Urinary bladder (tissue), 4 donors: ENCODE data around the gene UFM1. TPM values are rescaled to one million over a fixed set of nuclear protein-coding genes. Genes with fewer than 3 reads are reported as not detected.
"Not testable (repeated sequence)": the region's sequence is repeated elsewhere in the genome, so short reads cannot be mapped to it uniquely, and the experiment has no call there.

Source experiments
- DNase-seq: peaks from one replicate; pipeline ENCODE4 v3.0.0-alpha.2; 2015; ENCODE audit errors: extremely low spot score
- H3K27ac ChIP-seq: one replicate; pipeline ENCODE4 v1.5.1; 2013; ENCODE audit warnings: low read depth, mild to moderate bottlenecking, moderate library complexity
- H3K36me3 ChIP-seq: one replicate; pipeline ENCODE4 v1.6.1; 2013; ENCODE audit warnings: mild to moderate bottlenecking, moderate library complexity; ENCODE audit not compliant: insufficient read depth
- H3K4me1 ChIP-seq: one replicate; pipeline ENCODE4 v1.6.1; 2013; ENCODE audit warnings: mild to moderate bottlenecking, moderate library complexity; ENCODE audit not compliant: insufficient read depth
- H3K4me3 ChIP-seq: one replicate; pipeline ENCODE4 v1.5.1; 2013; ENCODE audit warnings: low read depth, low read length
- WGBS: extraction: QIAGEN DNeasy Blood & Tissue Kit; methylation state at CpG from one replicate; pipeline ENCODE4 v1.1.7; 2013; 5-methylcytosine and 5-hydroxymethylcytosine counted together
- polyA plus RNA-seq: library from polyadenylated mRNA; stranded (reverse); fragments of 200-250 nt; gene quantifications from one replicate; pipeline ENCODE4 v1.2.3, GENCODE V29; 2013
- total RNA-seq: library from RNA; depleted of rRNA; stranded (reverse); fragments of >200 nt; gene quantifications from one replicate; pipeline ENCODE4 v1.2.3, GENCODE V29; 2014
- donor health status: healthy with polysubstance abuse.
- donor health status: healthy.

UFM1 gene
- total RNA-seq, result 164 TPM
- polyA plus RNA-seq, result 32.9 TPM

- DNase-seq, result peak; percentile 95
- peak within 1 kb of the TSS; percentile 85 for H3K4me3 ChIP-seq
- WGBS, result under 1% methylated on average over 41 of the region's 41 CpGs
- H3K4me1 ChIP-seq, result no peaks in the 10 kb centered on the region
- H3K36me3 ChIP-seq, result peaks cover 2% of the 10 kb centered on the region
- peak within 1 kb of the TSS; percentile 86 for H3K27ac ChIP-seq
Measured at GRCh38 chr13:38349390-38350113, at the start of gene UFM1. TSS of gene UFM1 (plus strand) at chr13:38349851. CDS start at chr13:38349920, 69 bp downstream.

GRCh38 chr13:38301236-38301635, 48.4 kb upstream of the UFM1 start:
- H3K36me3 ChIP-seq, result no peaks in the 10 kb centered on the region
- no peaks in the 10 kb centered on the region for H3K4me1 ChIP-seq
- no peak overlapping the region for H3K27ac ChIP-seq
- WGBS, result 84% methylated on average over 4 of the region's 4 CpGs
- no peak overlapping the region for H3K4me3 ChIP-seq
- DNase-seq, result no peak

- Histone ChIP-seq H3K4me3 (no peak overlapping the region), H3K36me3 (no peaks in the 10 kb centered on the region), H3K4me1 (no peaks in the 10 kb centered on the region), H3K27ac (no peak overlapping the region)
- WGBS, result 41% methylated on average over 2 of the region's 2 CpGs
- no peak for DNase-seq
Measured at GRCh38 chr13:38303816-38304320, 45.8 kb upstream of the UFM1 start.

GRCh38 chr13:38308736-38309135, 40.9 kb upstream of the UFM1 start:
- DNase-seq, result no peak
- Histone ChIP-seq H3K36me3 (no peaks in the 10 kb centered on the region), H3K4me3 (no peak overlapping the region), H3K4me1 (no peaks in the 10 kb centered on the region), H3K27ac (no peak overlapping the region)
- WGBS, result 88% methylated on average over 2 of the region's 2 CpGs

- Histone ChIP-seq H3K27ac (no peak overlapping the region), H3K4me3 (no peak overlapping the region), H3K4me1 (no peaks in the 10 kb centered on the region), H3K36me3 (no peaks in the 10 kb centered on the region)
- no peak for DNase-seq
Measured at GRCh38 chr13:38309397-38309796, 40.3 kb upstream of the UFM1 start.

GRCh38 chr13:38311175-38311574, 38.5 kb upstream of the UFM1 start:
- DNase-seq, H3K4me3 ChIP-seq, H3K4me1 ChIP-seq, H3K27ac ChIP-seq, H3K36me3 ChIP-seq: not testable (repeated sequence)
- 92% methylated on average over 10 of the region's 10 CpGs for WGBS

GRCh38 chr13:38316129-38316528, 33.5 kb upstream of the UFM1 start:
- Histone ChIP-seq H3K4me3 (no peak overlapping the region), H3K4me1 (no peaks in the 10 kb centered on the region), H3K36me3 (no peaks in the 10 kb centered on the region), H3K27ac (no peak overlapping the region)
- no peak for DNase-seq

- no peaks in the 10 kb centered on the region for H3K36me3 ChIP-seq
- H3K4me3 ChIP-seq, result no peak overlapping the region
- no peak overlapping the region for H3K27ac ChIP-seq
- DNase-seq, result no peak
- no peaks in the 10 kb centered on the region for H3K4me1 ChIP-seq
- WGBS, result 83% methylated on average over 5 of the region's 5 CpGs
Measured at GRCh38 chr13:38321654-38322053, 28.0 kb upstream of the UFM1 start.

- no peaks in the 10 kb centered on the region for H3K36me3 ChIP-seq
- WGBS, result 94% methylated on average over 1 of the region's 1 CpG
- H3K27ac ChIP-seq, result no peak overlapping the region
Measured at GRCh38 chr13:38325426-38325825, 24.2 kb upstream of the UFM1 start.

GRCh38 chr13:38328699-38329098, 21.0 kb upstream of the UFM1 start:
- H3K36me3 ChIP-seq, result no peaks in the 10 kb centered on the region
- H3K4me1 ChIP-seq, result no peaks in the 10 kb centered on the region
- 70% methylated on average over 2 of the region's 2 CpGs for WGBS
- no peak overlapping the region for H3K27ac ChIP-seq
- no peak for DNase-seq
- H3K4me3 ChIP-seq, result no peak overlapping the region

More at GRCh38 chr13:38325426-38325825, 24.2 kb upstream of the UFM1 start:
- DNase-seq, result no peak
- no peaks in the 10 kb centered on the region for H3K4me1 ChIP-seq
- no peak overlapping the region for H3K4me3 ChIP-seq

- Histone ChIP-seq H3K27ac (no peak overlapping the region), H3K36me3 (no peaks in the 10 kb centered on the region), H3K4me3 (no peak overlapping the region), H3K4me1 (no peaks in the 10 kb centered on the region)
- whole genome bisulfite sequencing, result 74% methylated on average over 2 of the region's 2 CpGs
- no peak for DNase-seq
Measured at GRCh38 chr13:38334845-38335244, 14.8 kb upstream of the UFM1 start.

- Histone ChIP-seq H3K4me3 (no peak overlapping the region), H3K4me1 (no peaks in the 10 kb centered on the region), H3K27ac (no peak overlapping the region), H3K36me3 (no peaks in the 10 kb centered on the region)
- WGBS, result 95% methylated on average over 2 of the region's 2 CpGs
- no peak for DNase-seq
Measured at GRCh38 chr13:38338089-38338488, 11.6 kb upstream of the UFM1 start.

GRCh38 chr13:38340624-38341023, 9.0 kb upstream of the UFM1 start:
- 93% methylated on average over 1 of the region's 1 CpG for WGBS
- DNase-seq, result no peak
- H3K36me3 ChIP-seq, result peaks cover 2% of the 10 kb centered on the region
- H3K4me3 ChIP-seq, result no peak overlapping the region
- no peak overlapping the region for H3K27ac ChIP-seq
- no peaks in the 10 kb centered on the region for H3K4me1 ChIP-seq

- no peak for DNase-seq
- Histone ChIP-seq H3K4me1 (no peaks in the 10 kb centered on the region), H3K36me3 (peaks cover 2% of the 10 kb centered on the region), H3K27ac (no peak overlapping the region), H3K4me3 (no peak overlapping the region)
- WGBS, result 82% methylated on average over 3 of the region's 3 CpGs
Measured at GRCh38 chr13:38341149-38341692, 8.4 kb upstream of the UFM1 start.
